OCI-LY7 (cell line): ENCODE data around the gene TOPAZ1. TPM values are rescaled to one million over a fixed set of nuclear protein-coding genes. Genes with fewer than 3 reads are reported as not detected.

ENCODE experiments used
- BruUV-seq: library from RNA; stranded (reverse); fragments of 400-500 nt; replicated peaks from 2 replicates; lab custom pipeline; 2021; lab: Mats Ljungman, UMichigan
- CTCF ChIA-PET: fragments of 300-600 bp; sonication (Branson Sonifier 250); formaldehyde crosslinking; loops from one replicate; lab custom pipeline; 2022; ENCODE audit warnings: antibody characterized with exemption; ENCODE audit not compliant: unreplicated experiment; lab: Charles Lee
- POLR2A ChIA-PET: fragments of 300-600 bp; sonication (Branson Sonifier 250); formaldehyde crosslinking; loops from one replicate; lab custom pipeline; 2022; ENCODE audit warnings: antibody characterized with exemption; lab: Charles Lee
- DNase-seq: peaks from one replicate; pipeline ENCODE4 v3.0.0-alpha.2; 2015; ENCODE audit warnings: low spot score
- H2AFZ ChIP-seq: fragments of 200-600 bp; sonication (generic), shearing (Covaris generic); 2 replicates; pipeline ENCODE4 v1.6.1; 2014; ENCODE audit warnings: mild to moderate bottlenecking, antibody characterized with exemption, low read length, moderate library complexity
- H3K27ac ChIP-seq: fragments of 200-600 bp; sonication (generic); 2 replicates; pipeline ENCODE4 v1.5.1; 2014; ENCODE audit warnings: mixed run types, low read depth, mild to moderate bottlenecking, moderate library complexity, low read length, inconsistent platforms; ENCODE audit not compliant: poor library complexity, severe bottlenecking
- H3K36me3 ChIP-seq: fragments of 200-600 bp; sonication (generic); 2 replicates; pipeline ENCODE4 v1.6.1; 2014; ENCODE audit warnings: mild to moderate bottlenecking, antibody characterized with exemption, low read length, moderate library complexity, mixed read lengths; ENCODE audit not compliant: insufficient read depth
- H3K4me1 ChIP-seq: fragments of 200-600 bp; sonication (generic); 2 replicates; pipeline ENCODE4 v1.5.1; 2014; ENCODE audit warnings: mild to moderate bottlenecking, low read length; ENCODE audit not compliant: insufficient read depth, poor library complexity, severe bottlenecking
- H3K4me2 ChIP-seq: fragments of 200-600 bp; sonication (generic); 2 replicates; pipeline ENCODE4 v1.6.1; 2014; ENCODE audit warnings: mild to moderate bottlenecking, low read length
- H3K4me3 ChIP-seq: fragments of 200-600 bp; sonication (generic); 2 replicates; pipeline ENCODE4 v1.5.1; 2014; ENCODE audit warnings: mild to moderate bottlenecking, low read depth, low read length; ENCODE audit not compliant: poor library complexity, severe bottlenecking
- H3K79me2 ChIP-seq: fragments of 200-600 bp; sonication (generic); 2 replicates; pipeline ENCODE4 v1.6.1; 2016; ENCODE audit warnings: low read depth, mild to moderate bottlenecking, low read length, moderate library complexity, mixed read lengths; ENCODE audit not compliant: insufficient read depth
- H3K9me2 ChIP-seq: fragments of 200-600 bp; sonication (generic); 2 replicates; pipeline ENCODE4 v1.6.1; 2016; ENCODE audit warnings: mild to moderate bottlenecking, low read length, mixed read lengths; ENCODE audit not compliant: insufficient read depth
- H3K9me3 ChIP-seq: fragments of 200-600 bp; sonication (generic); 2 replicates; pipeline ENCODE4 v1.6.1; 2014; ENCODE audit warnings: mild to moderate bottlenecking, mixed run types, low read length, mixed read lengths
- H4K20me1 ChIP-seq: fragments of 200-600 bp; sonication (generic); 2 replicates; pipeline ENCODE4 v1.6.1; 2014; ENCODE audit warnings: mild to moderate bottlenecking, antibody characterized with exemption, low read length, moderate library complexity, mixed read lengths; ENCODE audit not compliant: insufficient read depth
- EZH2phosphoT487 ChIP-seq: fragments of 200-600 bp; sonication (generic); IDR thresholded peaks from 2 replicates; pipeline ENCODE4 v1.6.1; 2018; ENCODE audit warnings: low read depth, borderline replicate concordance, mild to moderate bottlenecking, mixed run types, antibody characterized with exemption, low read length, moderate library complexity, mixed read lengths
- intact Hi-C: fragments of 100-400 bp; cut with micrococcal nuclease; formaldehyde crosslinking; loops from one replicate; pipeline ENCODE4 v1.10.0; 2022; ENCODE audit not compliant: unreplicated experiment
- total RNA-seq, 2 experiments: library from RNA; depleted of rRNA in 1 of 2; stranded (reverse); fragments of >200 nt in 1 of 2; shearing (Covaris generic) in 1 of 2; gene quantifications; 2 replicates each; pipeline ENCODE4 v1.2.3, GENCODE V29; 2014 to 2022
- TF ChIP-seq, protein P1 (sequence below): fragments of 200-600 bp; sonication (generic); conservative IDR thresholded peaks from 2 replicates; pipeline ENCODE4 v1.5.1; 2014; ENCODE audit warnings: mild to moderate bottlenecking, antibody characterized with exemption, low read length, moderate library complexity, mixed read lengths

The TOPAZ1 gene
- total RNA-seq, 2 experiments from 2014 or later: not detected

DNA sequence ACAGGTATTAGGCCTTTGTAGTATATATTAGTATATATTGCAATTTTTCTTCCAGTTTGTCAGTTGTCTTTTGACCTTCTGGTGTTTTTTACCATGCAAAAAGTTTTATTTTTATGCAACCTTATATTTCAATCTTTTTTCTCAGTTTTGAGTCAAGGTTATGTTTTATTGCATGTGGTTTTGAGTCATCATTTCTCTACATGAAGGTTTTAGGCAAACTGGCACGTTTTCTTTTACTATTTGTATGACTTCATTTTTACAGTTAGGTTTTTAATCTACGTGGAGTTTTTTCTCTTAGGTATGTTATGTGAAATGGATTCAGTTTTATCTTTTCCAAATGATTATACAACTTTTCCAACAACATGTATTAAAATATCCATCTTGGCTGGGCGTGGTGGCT is 60.1 kb downstream of the TOPAZ1 start:
- Histone ChIP-seq H3K9me3 (no peaks in the 10 kb centered on the region), H2AFZ (no peak overlapping the region), H3K4me1 (no peaks in the 10 kb centered on the region), H3K36me3 (no peaks in the 10 kb centered on the region), H3K9me2 (no peaks in the 10 kb centered on the region), H3K79me2 (no peaks in the 10 kb centered on the region), H3K4me3 (no peak overlapping the region), H4K20me1 (no peaks in the 10 kb centered on the region), H3K27ac (no peak overlapping the region), H3K4me2 (no peak overlapping the region)
- intact Hi-C loops: no loop called here
- BruUV-seq: no TSS peak
- no peak for TF ChIP-seq EZH2phosphoT487
- TF ChIP-seq, protein P1, sequence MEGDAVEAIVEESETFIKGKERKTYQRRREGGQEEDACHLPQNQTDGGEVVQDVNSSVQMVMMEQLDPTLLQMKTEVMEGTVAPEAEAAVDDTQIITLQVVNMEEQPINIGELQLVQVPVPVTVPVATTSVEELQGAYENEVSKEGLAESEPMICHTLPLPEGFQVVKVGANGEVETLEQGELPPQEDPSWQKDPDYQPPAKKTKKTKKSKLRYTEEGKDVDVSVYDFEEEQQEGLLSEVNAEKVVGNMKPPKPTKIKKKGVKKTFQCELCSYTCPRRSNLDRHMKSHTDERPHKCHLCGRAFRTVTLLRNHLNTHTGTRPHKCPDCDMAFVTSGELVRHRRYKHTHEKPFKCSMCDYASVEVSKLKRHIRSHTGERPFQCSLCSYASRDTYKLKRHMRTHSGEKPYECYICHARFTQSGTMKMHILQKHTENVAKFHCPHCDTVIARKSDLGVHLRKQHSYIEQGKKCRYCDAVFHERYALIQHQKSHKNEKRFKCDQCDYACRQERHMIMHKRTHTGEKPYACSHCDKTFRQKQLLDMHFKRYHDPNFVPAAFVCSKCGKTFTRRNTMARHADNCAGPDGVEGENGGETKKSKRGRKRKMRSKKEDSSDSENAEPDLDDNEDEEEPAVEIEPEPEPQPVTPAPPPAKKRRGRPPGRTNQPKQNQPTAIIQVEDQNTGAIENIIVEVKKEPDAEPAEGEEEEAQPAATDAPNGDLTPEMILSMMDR: no peak
- no peak for DNase-seq
- CTCF ChIA-PET: no interaction called here
- POLR2A ChIA-PET: no interaction called here

DNA sequence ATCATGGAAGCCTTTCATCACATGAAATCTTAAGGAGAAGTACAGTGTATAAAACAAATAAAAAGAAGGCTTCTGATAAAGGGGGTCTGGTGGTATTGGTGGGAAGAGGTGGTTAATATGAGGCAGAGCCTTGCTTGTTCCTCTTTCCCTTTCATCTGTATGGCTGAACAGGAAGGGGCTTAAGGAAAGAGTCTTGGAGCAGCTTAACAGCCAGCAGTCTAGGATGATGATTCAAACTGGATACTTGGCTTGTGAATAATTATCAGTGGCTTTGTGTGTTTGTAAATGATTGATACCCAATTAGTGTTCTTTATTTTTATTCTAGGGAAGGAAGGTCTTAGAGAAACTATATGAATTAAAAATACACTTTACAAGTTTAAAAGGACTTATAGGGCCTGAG is 67.8 kb downstream of the TOPAZ1 start:
- no peaks in the 10 kb centered on the region for H3K4me1 ChIP-seq
- H3K36me3 ChIP-seq: no peaks in the 10 kb centered on the region
- H3K79me2 ChIP-seq: no peaks in the 10 kb centered on the region
- CTCF ChIA-PET: no interaction called here
- no peak overlapping the region for H2AFZ ChIP-seq
- no peaks in the 10 kb centered on the region for H3K9me2 ChIP-seq
- no TSS peak for BruUV-seq
- no peak overlapping the region for H3K4me2 ChIP-seq
- POLR2A ChIA-PET: no interaction called here
- no peaks in the 10 kb centered on the region for H4K20me1 ChIP-seq
- no peaks in the 10 kb centered on the region for H3K9me3 ChIP-seq
- intact Hi-C loops: no loop called here
- TF ChIP-seq, protein P1: no peak
- TF ChIP-seq EZH2phosphoT487: no peak
- H3K4me3 ChIP-seq: no peak overlapping the region
- no peak for DNase-seq
- H3K27ac ChIP-seq: no peak overlapping the region

GRCh38 chr3:44318891-44319311 is 77.2 kb downstream of the TOPAZ1 start:
- no peak overlapping the region for H3K27ac ChIP-seq
- H3K9me2 ChIP-seq: no peaks in the 10 kb centered on the region
- BruUV-seq: no TSS peak
- CTCF ChIA-PET: no interaction called here
- H3K4me1 ChIP-seq: no peaks in the 10 kb centered on the region
- H4K20me1 ChIP-seq: no peaks in the 10 kb centered on the region; the same call in 1 of the 2 replicates
- no peaks in the 10 kb centered on the region for H3K79me2 ChIP-seq
- no peak for DNase-seq
- no peaks in the 10 kb centered on the region for H3K9me3 ChIP-seq
- TF ChIP-seq, protein P1: no peak
- no peak for TF ChIP-seq EZH2phosphoT487
- intact Hi-C loops: no loop called here
- POLR2A ChIA-PET: no interaction called here
- no peak overlapping the region for H2AFZ ChIP-seq
- H3K4me3 ChIP-seq: no peak overlapping the region
- no peaks in the 10 kb centered on the region for H3K36me3 ChIP-seq
- no peak overlapping the region for H3K4me2 ChIP-seq
